IPS-18a (cell line): ENCODE measurements around the gene JCAD.
"Not testable (repeated sequence)": the region's sequence is repeated elsewhere in the genome, so short reads cannot be mapped to it uniquely, and the experiment has no call there.

Source experiments
- H3K27ac ChIP-seq: one replicate; pipeline ENCODE4 v1.5.1; 2013; ENCODE audit warnings: low read length
- H3K27me3 ChIP-seq: one replicate; pipeline ENCODE4 v1.6.1; 2013; ENCODE audit warnings: mild to moderate bottlenecking, low read length; ENCODE audit not compliant: control insufficient read depth, insufficient read depth
- H3K36me3 ChIP-seq: one replicate; pipeline ENCODE4 v1.6.1; 2013; ENCODE audit warnings: low read depth, low read length; ENCODE audit not compliant: control insufficient read depth
- H3K4me1 ChIP-seq: one replicate; pipeline ENCODE4 v1.6.1; 2013; ENCODE audit warnings: low read depth, low read length; ENCODE audit not compliant: control insufficient read depth
- H3K4me3 ChIP-seq: one replicate; pipeline ENCODE4 v1.5.1; 2013; ENCODE audit warnings: low read length
- H3K9ac ChIP-seq: one replicate; pipeline ENCODE4 v1.6.1; 2013; ENCODE audit warnings: mild to moderate bottlenecking, low read length, moderate library complexity
- H3K9me3 ChIP-seq: one replicate; pipeline ENCODE4 v1.6.1; 2013; ENCODE audit warnings: low read depth, low read length; ENCODE audit not compliant: control insufficient read depth

JCAD gene

GRCh38 chr10:30059209-30060107, at the start of gene JCAD:
TSS of gene JCAD (minus strand) at chr10:30059586. CDS start at chr10:30047812, 11,774 bp downstream.
- Histone ChIP-seq H3K36me3 (no peaks in the 10 kb centered on the region), H3K4me1 (peaks cover 19% of the 10 kb centered on the region), H3K9ac (no peak within 1 kb of the TSS), H3K27ac (no peak within 1 kb of the TSS), H3K9me3 (no peaks in the 10 kb centered on the region), H3K27me3 (peaks cover 35% of the 10 kb centered on the region), H3K4me3 (peak within 1 kb of the TSS; percentile 52)

- Histone ChIP-seq H3K4me3 (no peak overlapping the region), H3K27me3 (no peaks in the 10 kb centered on the region), H3K27ac (no peak overlapping the region), H3K9ac (no peak overlapping the region), H3K36me3 (no peaks in the 10 kb centered on the region), H3K9me3 (no peaks in the 10 kb centered on the region), H3K4me1 (no peaks in the 10 kb centered on the region)
Observed at GRCh38 chr10:30106987-30107386, 47.6 kb upstream of the JCAD start.

GRCh38 chr10:30103595-30104320, 44.4 kb upstream of the JCAD start:
- Histone ChIP-seq H3K36me3 (no peaks in the 10 kb centered on the region), H3K27me3 (no peaks in the 10 kb centered on the region), H3K9ac (no peak overlapping the region), H3K4me3 (no peak overlapping the region), H3K4me1 (no peaks in the 10 kb centered on the region), H3K9me3 (no peaks in the 10 kb centered on the region), H3K27ac (no peak overlapping the region)

- not testable (repeated sequence) for H3K27ac ChIP-seq, H3K9me3 ChIP-seq, H3K4me1 ChIP-seq, H3K27me3 ChIP-seq, H3K4me3 ChIP-seq, H3K9ac ChIP-seq, H3K36me3 ChIP-seq
Observed at GRCh38 chr10:30099706-30100105, 40.3 kb upstream of the JCAD start.

- H3K4me1 ChIP-seq: no peaks in the 10 kb centered on the region
- H3K9ac ChIP-seq: no peak overlapping the region
- H3K4me3 ChIP-seq: no peak overlapping the region
- H3K36me3 ChIP-seq: no peaks in the 10 kb centered on the region
- H3K27ac ChIP-seq: no peak overlapping the region
- no peaks in the 10 kb centered on the region for H3K9me3 ChIP-seq
- no peaks in the 10 kb centered on the region for H3K27me3 ChIP-seq
Observed at GRCh38 chr10:30099101-30099500, 39.7 kb upstream of the JCAD start.

- no peaks in the 10 kb centered on the region for H3K27me3 ChIP-seq
- no peaks in the 10 kb centered on the region for H3K4me1 ChIP-seq
- H3K9me3 ChIP-seq: no peaks in the 10 kb centered on the region
- H3K9ac ChIP-seq: no peak overlapping the region
- H3K27ac ChIP-seq: no peak overlapping the region
- no peak overlapping the region for H3K4me3 ChIP-seq
- H3K36me3 ChIP-seq: no peaks in the 10 kb centered on the region
Observed at GRCh38 chr10:30098629-30099028, 39.2 kb upstream of the JCAD start.

- H3K36me3 ChIP-seq: no peaks in the 10 kb centered on the region
- H3K9ac ChIP-seq: no peak overlapping the region
- H3K27me3 ChIP-seq: no peaks in the 10 kb centered on the region
- no peak overlapping the region for H3K27ac ChIP-seq
- no peaks in the 10 kb centered on the region for H3K4me1 ChIP-seq
- H3K4me3 ChIP-seq: no peak overlapping the region
- H3K9me3 ChIP-seq: no peaks in the 10 kb centered on the region
Observed at GRCh38 chr10:30096564-30096963, 37.2 kb upstream of the JCAD start.

- no peak overlapping the region for H3K9ac ChIP-seq
- H3K4me1 ChIP-seq: no peaks in the 10 kb centered on the region
- H3K4me3 ChIP-seq: no peak overlapping the region
- H3K9me3 ChIP-seq: no peaks in the 10 kb centered on the region
- H3K27ac ChIP-seq: no peak overlapping the region
- no peaks in the 10 kb centered on the region for H3K27me3 ChIP-seq
- H3K36me3 ChIP-seq: no peaks in the 10 kb centered on the region
Observed at GRCh38 chr10:30095631-30096422, 36.4 kb upstream of the JCAD start.

- Histone ChIP-seq H3K9me3 (no peaks in the 10 kb centered on the region), H3K4me1 (no peaks in the 10 kb centered on the region), H3K27me3 (no peaks in the 10 kb centered on the region), H3K4me3 (no peak overlapping the region), H3K27ac (no peak overlapping the region), H3K9ac (no peak overlapping the region), H3K36me3 (no peaks in the 10 kb centered on the region)
Observed at GRCh38 chr10:30094601-30095000, 35.2 kb upstream of the JCAD start.

- Histone ChIP-seq H3K4me1 (no peaks in the 10 kb centered on the region), H3K9ac (no peak overlapping the region), H3K27me3 (no peaks in the 10 kb centered on the region), H3K36me3 (no peaks in the 10 kb centered on the region), H3K27ac (no peak overlapping the region), H3K9me3 (no peaks in the 10 kb centered on the region), H3K4me3 (no peak overlapping the region)
Observed at GRCh38 chr10:30093303-30093950, 34.0 kb upstream of the JCAD start.
